Stimulated activated CD4-positive, alpha-beta T cell treated with anti-CD3 and anti-CD28 coated beads, Interleukin-4, amount 100 ng/mL, for 1 hour (primary cell): Measurements from ENCODE around the gene BUD13.
"Not testable (repeated sequence)": the region's sequence is repeated elsewhere in the genome, so short reads cannot be mapped to it uniquely, and the experiment has no call there.

ENCODE experiments used
- DNase-seq: peaks from one replicate; pipeline ENCODE4 v3.0.0-alpha.2; 2020

Gene BUD13

DNA sequence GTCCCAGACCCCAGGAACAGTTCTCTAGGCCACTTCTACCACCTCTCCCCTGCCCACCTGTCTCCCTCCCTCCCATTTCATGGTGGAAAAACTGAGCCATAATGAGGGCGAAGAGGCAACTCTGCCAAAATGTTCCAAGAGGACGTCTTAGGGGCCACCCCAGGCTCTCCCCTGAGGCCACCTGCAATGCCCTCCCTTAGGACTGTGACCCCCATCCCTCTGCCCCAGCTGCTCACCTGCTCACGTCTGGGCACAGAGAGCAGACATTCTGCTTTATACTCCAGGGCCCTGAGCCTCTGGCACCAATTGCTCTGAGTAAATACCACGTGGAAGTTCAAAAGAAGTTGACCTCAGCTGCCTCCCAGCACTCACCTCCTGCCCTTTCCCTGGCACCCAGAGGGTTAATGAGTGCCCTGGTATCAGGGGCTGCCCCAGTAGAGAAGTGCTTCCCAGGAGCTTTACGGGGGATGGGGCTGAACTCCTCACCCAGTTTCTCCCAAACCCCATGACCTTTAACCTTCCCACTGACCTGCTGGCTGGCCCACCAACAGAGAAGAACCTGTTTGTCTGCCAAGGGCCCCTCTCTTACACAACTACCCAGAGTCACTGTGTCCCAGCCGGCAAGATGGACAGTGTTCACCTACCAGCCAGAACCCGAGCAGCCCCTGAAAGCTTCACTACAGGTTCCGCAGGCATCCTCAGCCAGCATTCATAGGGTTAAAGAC lies 19.5 kb upstream of the BUD13 start:
- no peak for DNase-seq

DNA sequence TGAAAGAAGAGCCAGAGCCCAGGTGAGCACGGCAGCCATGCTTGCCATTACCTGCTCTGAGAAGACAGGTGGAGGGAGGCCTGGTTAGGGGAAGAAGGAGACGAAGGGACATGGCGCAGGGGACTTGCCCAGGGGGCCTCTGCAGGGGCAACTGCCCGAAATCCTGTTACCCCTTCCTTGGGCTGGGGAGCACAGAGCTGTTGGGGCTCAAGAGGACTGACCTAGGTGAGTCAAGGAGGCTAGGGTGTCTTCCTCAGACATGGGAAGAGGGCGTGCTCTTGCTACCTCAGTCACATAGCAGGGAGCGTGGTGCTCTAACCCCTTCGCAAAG lies 19.0 kb upstream of the BUD13 start, which contains the start of gene APOA5:
Gene APOA5, minus strand, starts transcription at position 67 of the 331 bp plus-strand sequence. Its CDS starts 19 bp downstream, at position 48.
- no peak for DNase-seq

- DNase-seq = peak; percentile 77
Measured at GRCh38 chr11:116791002-116791812, 18.4 kb upstream of the BUD13 start.

DNA sequence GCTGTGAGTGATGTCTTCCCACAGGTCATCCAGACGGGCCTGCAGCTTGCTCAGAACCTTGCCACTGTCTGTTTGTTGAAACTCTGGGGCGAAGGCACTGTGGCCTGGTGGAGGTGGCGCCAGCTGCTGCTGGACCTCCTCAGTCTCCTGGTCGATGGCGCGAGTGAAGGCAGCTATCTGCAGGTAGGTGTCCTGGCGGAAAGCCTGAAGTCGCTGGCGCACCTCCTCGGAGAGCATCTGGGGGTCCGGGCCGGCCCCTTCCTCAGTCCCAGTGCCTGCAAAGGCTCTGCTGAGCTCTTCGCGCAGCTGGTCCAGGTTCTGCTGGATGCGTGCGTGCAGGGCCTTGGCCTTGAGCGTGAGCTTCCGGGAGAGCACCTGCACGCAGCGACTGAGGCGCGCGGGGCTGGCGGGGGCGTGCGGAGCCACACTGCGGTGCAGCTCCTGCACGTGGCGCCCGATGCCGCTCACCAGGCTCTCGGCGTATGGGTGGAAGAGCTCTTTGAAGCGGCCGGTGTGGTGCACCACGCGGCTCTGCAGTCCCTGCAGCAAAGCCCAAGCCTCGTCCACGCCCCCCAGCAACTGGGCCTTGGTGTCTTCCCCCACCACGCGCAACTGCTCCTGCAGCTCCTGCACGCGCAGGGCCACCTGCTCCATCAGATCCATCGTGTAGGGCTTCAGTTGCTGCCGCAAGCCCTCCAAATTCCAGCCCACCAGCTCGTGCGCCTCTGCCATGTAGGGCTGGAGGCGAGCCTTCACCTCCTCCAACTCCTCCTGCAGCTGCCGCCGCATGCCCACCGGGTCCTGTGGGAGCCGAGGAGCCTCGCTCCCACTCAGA lies 17.6 kb upstream of the BUD13 start:
- no peak for DNase-seq

DNA sequence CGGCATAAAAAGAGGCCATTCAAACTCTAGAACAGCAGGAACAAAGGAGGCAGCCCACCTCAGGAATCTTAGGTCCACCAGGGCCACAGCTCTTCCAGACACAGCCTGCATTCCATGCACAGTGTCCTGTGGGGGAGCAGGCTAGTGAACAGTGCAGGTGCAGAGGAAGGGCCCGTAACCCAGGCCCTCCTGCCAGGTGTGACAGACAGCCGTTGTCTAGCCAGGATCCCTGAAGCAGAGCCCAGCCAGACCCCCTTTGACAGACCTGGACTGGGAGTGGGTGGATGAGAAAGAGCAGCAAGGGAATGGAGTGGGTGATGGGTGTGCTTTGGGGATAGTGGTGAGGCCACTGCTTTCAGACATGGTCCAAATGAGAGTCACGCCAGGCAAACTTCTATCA lies 16.2 kb upstream of the BUD13 start:
- DNase-seq = no peak

DNA sequence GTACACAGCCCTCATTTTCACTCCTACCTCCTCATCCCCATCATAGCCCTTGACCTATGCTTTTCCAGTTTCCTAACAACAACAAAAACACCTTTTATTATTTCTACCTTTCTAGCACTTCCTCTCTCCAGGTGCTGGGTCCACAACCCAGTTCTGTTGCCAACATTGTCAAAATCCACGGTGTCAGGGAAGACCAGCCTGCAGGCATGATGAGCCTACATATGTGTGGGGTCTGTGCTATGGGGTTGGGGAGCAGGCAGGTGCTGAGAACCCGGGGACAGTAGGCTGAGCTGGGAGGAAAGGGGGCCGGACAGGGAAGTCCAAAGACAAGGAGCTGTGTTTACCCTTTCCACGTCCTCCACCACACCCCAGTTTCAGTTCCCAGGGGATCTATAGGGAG lies 15.7 kb upstream of the BUD13 start:
- no peak for DNase-seq

DNA sequence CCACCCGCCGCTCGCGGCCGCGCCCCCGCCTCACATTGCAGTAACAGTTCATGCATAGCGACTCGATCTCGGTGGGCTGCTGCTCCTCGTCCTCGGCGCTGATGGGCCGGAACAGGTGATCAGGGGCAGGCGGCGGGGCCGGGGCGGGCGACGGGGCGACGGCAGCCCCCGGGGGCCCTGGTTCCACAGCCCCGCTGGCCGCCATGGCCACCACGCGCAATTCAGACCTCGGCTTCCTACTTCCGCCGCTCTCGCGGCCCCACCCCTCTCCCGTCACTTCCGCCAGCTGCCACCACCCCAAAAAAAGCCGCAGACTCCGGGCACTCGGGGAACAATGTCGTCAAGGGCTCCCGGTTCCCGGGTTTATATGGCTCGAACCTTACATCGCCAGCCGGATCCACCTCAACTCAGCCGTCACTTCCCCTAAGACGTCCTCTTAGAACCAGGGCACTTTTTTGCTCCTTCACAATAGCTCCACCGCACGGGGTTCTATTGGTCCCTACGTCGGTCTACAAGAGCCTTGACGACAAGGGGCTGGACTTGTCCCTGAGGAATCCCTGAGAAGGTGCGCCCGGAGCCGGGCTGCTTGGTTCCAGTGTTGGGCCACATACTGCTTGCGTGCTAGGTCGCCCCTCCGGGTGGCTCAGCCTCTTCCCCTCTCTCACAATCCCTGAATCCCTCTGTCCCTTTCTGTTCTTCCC lies 15.1 kb upstream of the BUD13 start, which contains the start of gene ZPR1:
Gene ZPR1, minus strand, starts transcription at position 238 of the 701 bp plus-strand sequence. Its CDS starts 33 bp downstream, at position 205.
- DNase-seq = peak; percentile 84

DNA sequence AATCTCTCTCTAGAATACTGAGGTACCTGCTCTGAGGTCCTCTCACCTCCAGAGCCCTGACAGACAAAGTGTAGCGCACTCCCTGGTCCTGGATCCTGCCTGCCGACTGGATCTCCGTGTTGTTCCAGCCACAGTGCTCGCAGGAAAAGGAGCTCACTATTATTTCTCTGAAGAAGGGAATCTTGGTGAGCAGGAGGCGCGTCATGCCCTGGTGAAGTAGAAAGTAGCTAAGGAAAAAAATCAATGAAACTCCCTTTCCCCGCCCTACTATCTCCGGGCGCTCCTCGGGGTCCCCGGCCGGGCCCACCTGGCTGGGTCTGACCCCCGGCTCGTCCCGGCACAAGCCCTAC lies 14.6 kb upstream of the BUD13 start:
- no peak for DNase-seq

DNA sequence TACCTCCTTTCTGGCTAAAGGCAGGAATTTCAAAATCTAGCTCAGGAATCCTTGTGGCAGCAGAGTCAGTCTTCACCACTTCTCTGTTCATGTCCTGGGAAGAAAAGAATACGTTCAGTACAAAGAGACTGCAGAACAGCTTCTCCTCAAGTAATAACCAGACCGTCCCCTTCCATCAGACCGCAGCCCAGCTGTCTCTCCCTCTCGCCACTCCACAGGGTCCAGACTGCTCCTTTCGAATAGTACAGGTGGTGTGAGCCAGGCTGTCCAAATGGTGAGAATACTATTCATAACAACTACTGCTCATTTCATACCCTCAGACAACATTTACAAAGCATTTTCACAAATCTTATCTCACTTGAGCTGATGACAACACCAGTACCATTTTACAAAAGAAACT lies 14.2 kb upstream of the BUD13 start:
- DNase-seq = no peak

DNA sequence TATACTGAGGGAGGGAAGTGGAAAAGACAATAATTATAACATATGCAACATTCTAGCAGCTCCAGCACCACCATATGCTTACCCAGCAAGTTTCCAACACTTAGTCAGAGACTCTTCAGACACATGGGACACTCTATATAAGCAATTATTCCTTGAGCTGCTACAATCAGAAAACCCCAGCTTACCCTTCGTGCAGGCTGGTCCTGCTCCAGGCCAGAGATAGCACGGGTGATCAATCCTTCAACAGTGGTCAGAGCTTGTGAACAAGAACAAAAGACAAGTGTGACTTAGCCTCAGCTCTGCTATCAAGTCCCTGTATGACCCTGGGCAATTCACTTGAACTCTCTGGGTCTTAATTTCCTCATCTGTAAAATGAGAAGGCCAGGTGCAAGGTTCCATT lies 13.5 kb upstream of the BUD13 start:
- DNase-seq = no peak

- DNase-seq = no peak
Measured at GRCh38 chr11:116782728-116783127, 9.9 kb upstream of the BUD13 start.

DNA sequence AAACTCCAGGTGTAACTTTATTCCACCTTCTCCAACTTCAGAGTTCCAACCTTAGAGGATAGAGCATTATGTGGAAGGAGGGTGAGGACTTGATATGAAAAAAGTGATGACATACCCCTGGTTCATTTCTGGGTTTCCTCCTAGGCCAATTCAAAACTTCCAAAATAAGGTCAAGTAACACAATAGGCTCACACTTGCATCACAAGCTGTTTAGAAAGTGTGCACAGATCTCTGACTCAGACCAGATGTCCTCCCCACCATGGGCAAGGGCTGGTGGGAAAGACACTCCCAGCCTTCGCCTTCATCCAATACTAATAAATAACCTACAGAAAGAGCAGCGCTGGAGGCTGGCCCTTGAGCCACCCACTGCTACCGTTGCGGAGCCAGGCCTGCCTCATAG lies 5.8 kb upstream of the BUD13 start:
- DNase-seq = no peak

DNA sequence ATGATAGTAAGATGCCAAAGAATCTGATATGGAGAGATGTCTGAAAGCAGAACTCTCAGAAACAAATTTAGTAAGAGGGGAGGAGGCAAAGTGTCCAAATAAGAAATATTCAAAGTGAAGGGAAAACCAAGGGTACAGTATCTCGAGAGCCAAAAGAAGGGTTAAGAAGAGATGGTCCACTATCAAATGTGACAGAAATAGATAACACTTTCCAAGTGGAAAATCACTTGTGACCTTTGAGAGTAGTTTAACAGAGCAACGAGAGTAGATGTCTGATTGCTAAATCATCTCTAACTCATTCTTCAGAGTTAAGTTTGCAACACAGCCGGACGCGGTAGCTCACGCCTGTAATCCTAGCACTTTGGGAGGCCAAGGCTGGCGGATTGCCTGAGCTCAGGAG lies 4.3 kb upstream of the BUD13 start:
- no peak for DNase-seq

DNA sequence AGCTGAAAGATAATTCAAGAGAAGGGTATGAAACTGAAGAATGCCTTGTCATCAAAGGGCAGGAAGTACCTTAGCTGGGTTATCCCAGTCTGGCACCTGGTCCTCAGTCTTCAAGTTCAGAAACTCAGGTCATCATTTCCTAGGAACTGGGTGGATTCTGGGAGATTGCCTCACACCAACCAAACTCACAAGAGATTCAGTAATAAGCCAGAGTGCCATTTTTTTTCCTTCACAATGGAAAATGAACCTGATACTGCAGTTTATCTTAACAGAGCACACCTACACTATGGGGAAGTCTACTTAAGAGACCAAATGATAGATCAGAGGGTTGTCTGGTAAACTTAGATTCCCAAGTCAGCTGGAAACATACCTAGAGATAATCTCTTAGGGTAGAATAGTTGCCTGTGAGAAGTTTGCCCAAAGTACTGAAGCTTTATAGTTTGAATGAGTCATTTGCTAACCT lies 3.8 kb upstream of the BUD13 start:
- no peak for DNase-seq

GRCh38 chr11:116775975-116776374 lies 3.2 kb upstream of the BUD13 start:
- no peak for DNase-seq

- no peak for DNase-seq
Measured at GRCh38 chr11:116774661-116775060, 1.9 kb upstream of the BUD13 start.

DNA sequence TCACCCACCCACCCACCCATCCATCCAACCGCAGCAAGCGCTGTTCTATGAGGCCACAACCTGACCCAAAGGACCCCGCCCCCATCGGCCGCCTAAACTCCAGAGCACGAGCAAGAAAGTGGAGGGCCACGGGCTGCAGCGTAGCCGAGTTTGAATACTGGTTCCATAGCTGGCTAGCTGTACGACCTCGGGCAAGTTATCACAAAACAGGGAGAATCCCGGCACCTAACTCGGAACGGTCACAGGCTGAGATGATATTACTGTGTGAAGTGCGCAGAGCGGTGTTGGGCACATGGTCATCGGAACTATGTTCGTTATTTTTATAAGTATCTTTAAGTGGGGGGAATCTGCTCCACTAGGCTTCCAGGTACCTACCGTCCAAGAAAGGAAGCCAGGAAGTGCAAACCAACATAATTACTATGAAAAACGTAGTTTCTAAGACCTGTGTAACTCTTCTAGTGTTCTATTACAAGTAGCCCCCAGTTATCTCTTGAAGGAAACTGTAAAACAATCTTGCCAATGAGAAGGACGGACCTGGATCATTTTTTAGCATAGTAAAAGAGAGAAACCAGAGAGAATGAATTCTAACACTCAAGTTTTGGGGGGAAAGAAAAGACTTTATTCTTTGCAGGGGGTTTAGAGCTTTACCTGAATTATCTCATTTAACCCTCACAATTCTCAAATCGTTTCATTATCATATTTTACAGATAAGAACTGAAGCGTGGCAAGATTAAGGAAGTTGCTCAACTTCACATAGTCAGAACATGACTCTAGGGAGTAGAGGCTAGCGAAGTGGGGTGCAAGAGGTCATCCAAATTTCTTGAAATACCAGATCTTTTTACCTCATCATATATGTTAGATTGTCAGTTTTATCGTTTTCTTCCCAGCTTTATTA lies 663 bp upstream of the BUD13 start:
- DNase-seq = no peak

DNA sequence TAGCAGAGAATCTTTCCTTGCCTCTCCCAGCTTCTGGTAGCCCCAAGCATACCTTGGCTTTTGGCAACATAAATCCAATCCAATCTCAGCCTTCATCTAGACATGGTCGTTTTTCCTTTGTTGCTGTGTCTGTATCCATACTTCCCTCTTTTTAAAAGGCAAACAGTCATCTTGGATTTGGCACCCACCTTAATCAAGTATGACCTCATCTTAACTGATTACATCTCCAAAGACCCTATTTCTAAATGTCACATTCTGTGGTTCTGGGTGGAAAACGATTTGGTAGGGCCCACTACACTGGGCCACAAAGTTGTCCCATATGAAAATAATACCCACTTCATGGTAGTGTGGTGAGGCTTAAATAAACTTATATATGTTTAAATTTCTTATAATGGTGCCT lies 852 bp downstream of the BUD13 start:
- no peak for DNase-seq

DNA sequence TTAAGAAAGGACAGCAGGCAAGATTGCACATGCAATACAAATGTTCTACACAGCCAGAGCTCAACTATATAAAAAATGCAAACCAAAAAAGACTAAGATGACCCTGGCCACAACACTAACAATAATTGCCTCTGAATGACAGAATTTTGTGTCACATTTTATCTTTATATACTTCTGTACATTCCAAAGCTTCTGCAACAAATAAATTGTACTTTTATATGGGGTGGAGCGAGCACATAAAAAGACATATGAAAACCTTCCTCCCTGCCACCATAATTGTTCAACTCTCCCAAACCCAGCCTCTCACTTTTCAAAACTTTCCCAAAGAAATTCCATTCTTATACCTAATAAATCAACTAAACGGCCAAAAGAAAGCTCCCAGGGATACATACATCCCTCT lies 10.7 kb downstream of the BUD13 start:
- DNase-seq = no peak

DNA sequence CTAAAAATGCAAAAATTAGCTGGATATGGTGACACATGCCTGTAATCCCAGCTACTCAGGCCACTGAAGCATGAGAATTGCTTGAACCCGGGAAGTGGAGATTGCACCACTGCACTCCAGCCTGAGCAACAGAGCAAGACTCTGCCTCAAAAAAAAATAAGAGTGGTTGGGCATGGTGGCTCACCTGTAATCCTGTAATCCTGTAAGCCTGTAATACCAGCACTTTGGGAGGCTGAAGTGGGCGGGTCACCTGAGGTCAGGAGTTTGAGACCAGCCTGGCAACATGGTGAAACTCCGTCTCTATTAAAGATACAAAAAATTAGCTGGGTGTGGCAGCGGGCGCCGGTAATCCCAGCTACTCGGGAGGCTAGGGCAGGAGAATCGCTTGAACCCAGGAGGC lies 16.7 kb downstream of the BUD13 start:
- not testable (repeated sequence) for DNase-seq

- no peak for DNase-seq
Measured at GRCh38 chr11:116750070-116750718, 22.6 kb downstream of the BUD13 start.
